Kidney epithelial cell (primary cell): Measurements from ENCODE around the gene SPTBN2. TPM values are rescaled to one million over a fixed set of nuclear protein-coding genes. Genes with fewer than 3 reads are reported as not detected.
A peak's percentile ranks its signal among the peaks of the same experiment; 100 is the strongest.

Source experiments
- DNase-seq: peaks from one replicate; pipeline ENCODE4 v3.0.0-alpha.2; 2010; ENCODE audit warnings: low read depth
- H3K27me3 ChIP-seq: 2 replicates; pipeline ENCODE4 v1.6.0; 2011; ENCODE audit warnings: low read length; ENCODE audit not compliant: control insufficient read depth, insufficient read depth
- H3K36me3 ChIP-seq: 2 replicates; pipeline ENCODE4 v1.5.1; 2011; ENCODE audit warnings: low read length; ENCODE audit not compliant: control insufficient read depth, insufficient read depth
- H3K4me3 ChIP-seq: 2 replicates; pipeline ENCODE4 v1.5.1; 2011; ENCODE audit warnings: low read depth, mild to moderate bottlenecking, control low read depth, low read length
- CTCF ChIP-seq: IDR thresholded peaks from 2 replicates; pipeline ENCODE4 v1.5.1; 2011; ENCODE audit warnings: mild to moderate bottlenecking, moderate library complexity, low read length, control low read depth, inconsistent platforms; ENCODE audit not compliant: insufficient read depth, poor library complexity, severe bottlenecking
- total RNA-seq: library from RNA; depleted of rRNA; stranded (reverse); fragments of >200 nt; gene quantifications from 2 replicates; pipeline ENCODE4 v1.2.3, GENCODE V29; 2015

SPTBN2 gene
- total RNA-seq, 1 donor from 2014 or later = 79.4 TPM

- TF ChIP-seq CTCF = no peak
- Histone ChIP-seq H3K4me3 (no peak overlapping the region), H3K36me3 (no peaks in the 10 kb centered on the region), H3K27me3 (no peaks in the 10 kb centered on the region)
- DNase-seq = no peak
Observed at GRCh38 chr11:66752148-66752547, 23.1 kb upstream of the SPTBN2 start.

GRCh38 chr11:66749091-66749490 lies 20.1 kb upstream of the SPTBN2 start:
- TF ChIP-seq CTCF = no peak
- DNase-seq = no peak
- H3K4me3 ChIP-seq = no peak overlapping the region
- H3K27me3 ChIP-seq = no peaks in the 10 kb centered on the region
- no peaks in the 10 kb centered on the region for H3K36me3 ChIP-seq

- DNase-seq = no peak
- no peak for TF ChIP-seq CTCF
- Histone ChIP-seq H3K4me3 (no peak overlapping the region), H3K27me3 (no peaks in the 10 kb centered on the region), H3K36me3 (no peaks in the 10 kb centered on the region)
Observed at GRCh38 chr11:66747480-66747879, 18.5 kb upstream of the SPTBN2 start.

- Histone ChIP-seq H3K27me3 (no peaks in the 10 kb centered on the region), H3K4me3 (peak overlapping the region; percentile 91), H3K36me3 (no peaks in the 10 kb centered on the region)
- no peak for DNase-seq
- TF ChIP-seq CTCF = no peak
Observed at GRCh38 chr11:66745356-66746235, 16.6 kb upstream of the SPTBN2 start.

GRCh38 chr11:66744485-66745355 lies 15.7 kb upstream of the SPTBN2 start:
- no peak for DNase-seq
- peak overlapping the region; percentile 91 for H3K4me3 ChIP-seq
- H3K36me3 ChIP-seq = no peaks in the 10 kb centered on the region
- no peaks in the 10 kb centered on the region for H3K27me3 ChIP-seq
- no peak for TF ChIP-seq CTCF
